Tongue (tissue), 2 donors: ENCODE results near the gene YPEL2. TPM values are rescaled to one million over a fixed set of nuclear protein-coding genes. Genes with fewer than 3 reads are reported as not detected.

Experiments
- DNase-seq: peaks from one replicate; pipeline ENCODE4 v3.0.0-alpha.2; 2015
- total RNA-seq: library from RNA; depleted of rRNA; stranded (reverse); fragments of >200 nt; gene quantifications from one replicate; pipeline ENCODE4 v1.2.3, GENCODE V29; 2014

The YPEL2 gene
- total RNA-seq, 1 donor from 2014 or later: 39.3 TPM

- no peak for DNase-seq
Measured at GRCh38 chr17:59330053-59330942, 1.2 kb upstream of the YPEL2 start.

- peak; percentile 50 for DNase-seq
Measured at GRCh38 chr17:59331929-59332748, 684 bp downstream of the YPEL2 start.

- DNase-seq: peak; percentile 24
Measured at GRCh38 chr17:59332749-59333377, 1.4 kb downstream of the YPEL2 start.

GRCh38 chr17:59333836-59334235 is 2.4 kb downstream of the YPEL2 start:
- DNase-seq: no peak

- DNase-seq: no peak
Measured at GRCh38 chr17:59335685-59336084, 4.2 kb downstream of the YPEL2 start.

GRCh38 chr17:59337741-59338299 is 6.4 kb downstream of the YPEL2 start:
- no peak for DNase-seq

- no peak for DNase-seq
Measured at GRCh38 chr17:59338498-59338897, 7.0 kb downstream of the YPEL2 start.

- DNase-seq: no peak
Measured at GRCh38 chr17:59341922-59342321, 10.5 kb downstream of the YPEL2 start.

- no peak for DNase-seq
Measured at GRCh38 chr17:59342681-59343131, 11.3 kb downstream of the YPEL2 start.

- DNase-seq: no peak
Measured at GRCh38 chr17:59345476-59345875, 14.0 kb downstream of the YPEL2 start.

- DNase-seq: no peak
Measured at GRCh38 chr17:59346341-59346740, 14.9 kb downstream of the YPEL2 start.

GRCh38 chr17:59346876-59347407 is 15.5 kb downstream of the YPEL2 start:
- DNase-seq: no peak

- no peak for DNase-seq
Measured at GRCh38 chr17:59347975-59348391, 16.5 kb downstream of the YPEL2 start.

GRCh38 chr17:59349178-59349577 is 17.7 kb downstream of the YPEL2 start:
- DNase-seq: no peak

- DNase-seq: no peak
Measured at GRCh38 chr17:59353106-59353854, 21.8 kb downstream of the YPEL2 start.

GRCh38 chr17:59353936-59354755 is 22.7 kb downstream of the YPEL2 start:
- DNase-seq: no peak

- DNase-seq: no peak
Measured at GRCh38 chr17:59355030-59355701, 23.7 kb downstream of the YPEL2 start.

GRCh38 chr17:59355702-59356325 is 24.4 kb downstream of the YPEL2 start:
- peak; percentile 64 for DNase-seq

- DNase-seq: no peak
Measured at GRCh38 chr17:59356543-59357218, 25.2 kb downstream of the YPEL2 start.
